OCI-LY7 (cell line): ENCODE measurements around the gene DCLK1.

Source experiments
- CTCF ChIP-seq: fragments of 200-600 bp; sonication (generic); conservative IDR thresholded peaks from 2 replicates; pipeline ENCODE4 v1.5.1; 2014; ENCODE audit warnings: mild to moderate bottlenecking, antibody characterized with exemption, low read length, moderate library complexity, mixed read lengths
- EZH2phosphoT487 ChIP-seq: fragments of 200-600 bp; sonication (generic); IDR thresholded peaks from 2 replicates; pipeline ENCODE4 v1.6.1; 2018; ENCODE audit warnings: low read depth, borderline replicate concordance, mild to moderate bottlenecking, mixed run types, antibody characterized with exemption, low read length, moderate library complexity, mixed read lengths

DNA sequence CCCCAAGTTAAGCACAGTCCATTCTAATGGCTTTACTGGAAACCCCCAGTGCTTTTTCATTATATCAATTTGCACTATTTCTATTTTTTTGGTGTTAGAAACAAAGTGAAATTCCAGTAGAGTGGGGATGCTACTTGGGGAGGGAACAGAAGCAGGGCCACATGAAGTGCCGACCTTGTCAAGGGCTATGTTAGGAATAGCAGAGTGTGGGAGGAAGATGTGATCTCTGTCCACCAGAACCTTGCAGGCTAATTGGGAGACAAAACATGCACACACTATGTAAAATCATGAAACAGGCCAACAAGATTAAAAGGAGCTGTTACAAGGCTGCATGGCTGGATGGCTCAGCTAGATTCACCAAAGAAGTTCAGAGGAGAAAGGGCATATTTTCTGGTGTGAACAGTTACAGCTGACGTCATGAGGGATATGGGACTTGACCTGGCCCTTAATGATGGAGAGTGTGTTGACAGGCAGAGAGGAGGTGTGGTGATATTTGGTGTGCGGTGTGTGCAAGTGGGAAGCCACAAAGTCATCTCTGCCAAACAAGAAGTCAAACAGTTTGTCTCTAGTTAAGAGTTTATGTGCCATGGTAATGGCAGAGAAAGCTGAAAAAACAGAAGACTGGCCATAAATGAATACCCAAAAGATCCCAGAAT is 336.3 kb downstream of the DCLK1 start:
- TF ChIP-seq CTCF (no peak), EZH2phosphoT487 (no peak)
